Neural progenitor cell (in vitro differentiated cells): ENCODE data around the gene SUN5.

ENCODE experiments used
- CTCF ChIP-seq: fragments of 200-600 bp; sonication (generic); IDR thresholded peaks from 2 replicates; pipeline ENCODE4 v1.5.1; 2017; ENCODE audit warnings: antibody characterized with exemption, mild to moderate bottlenecking
- EZH2 ChIP-seq: fragments of 200-600 bp; sonication (generic); IDR thresholded peaks from 2 replicates; pipeline ENCODE4 v1.6.1; 2017; ENCODE audit warnings: antibody characterized with exemption, mild to moderate bottlenecking, moderate library complexity
- EZH2phosphoT487 ChIP-seq: fragments of 200-600 bp; sonication (generic); IDR thresholded peaks from 2 replicates; pipeline ENCODE4 v1.6.1; 2017; ENCODE audit warnings: antibody characterized with exemption

- TF ChIP-seq CTCF: no peak
- TF ChIP-seq EZH2: no peak
- no peak for TF ChIP-seq EZH2phosphoT487
Measured at GRCh38 chr20:32959351-32960221, 44.6 kb downstream of the SUN5 start.
